GM12875 (cell line): ENCODE results near the gene FRG2B.
"Not testable (repeated sequence)": the region's sequence is repeated elsewhere in the genome, so short reads cannot be mapped to it uniquely, and the experiment has no call there.

Experiments used
- H3K4me3 ChIP-seq: one replicate; pipeline ENCODE4 v1.5.1; 2011; ENCODE audit warnings: low read depth, low read length, control low read depth
- CTCF ChIP-seq: IDR thresholded peaks from 2 replicates; pipeline ENCODE4 v1.5.1; 2011; ENCODE audit warnings: low read depth, mild to moderate bottlenecking, control low read depth, inconsistent platforms, low read length, moderate library complexity, borderline replicate concordance; ENCODE audit not compliant: insufficient read depth

The FRG2B gene

DNA sequence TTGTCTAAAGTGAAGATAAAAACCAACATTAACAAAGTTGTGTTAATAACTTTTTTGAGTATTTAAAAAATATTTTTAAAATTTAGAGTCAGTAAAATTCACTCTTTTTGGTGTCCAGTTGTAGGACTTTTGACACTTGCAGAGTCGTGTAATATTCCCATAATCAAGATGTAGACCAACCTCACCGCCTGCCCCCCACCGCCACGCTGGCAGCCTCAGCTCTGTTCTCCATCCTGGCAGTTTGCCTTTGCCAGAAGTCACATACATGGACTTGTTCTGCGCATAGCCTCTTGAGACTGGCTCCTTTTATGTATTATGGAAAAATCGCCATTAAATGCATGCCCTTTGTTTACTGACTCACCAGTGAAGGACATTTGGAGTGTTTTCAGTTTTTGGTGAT is 33.9 kb downstream of the FRG2B start:
- no peak overlapping the region for H3K4me3 ChIP-seq
- TF ChIP-seq CTCF, result no peak

GRCh38 chr10:133590970-133591359 is 35.6 kb downstream of the FRG2B start:
- TF ChIP-seq CTCF, result no peak
- H3K4me3 ChIP-seq, result no peak overlapping the region

DNA sequence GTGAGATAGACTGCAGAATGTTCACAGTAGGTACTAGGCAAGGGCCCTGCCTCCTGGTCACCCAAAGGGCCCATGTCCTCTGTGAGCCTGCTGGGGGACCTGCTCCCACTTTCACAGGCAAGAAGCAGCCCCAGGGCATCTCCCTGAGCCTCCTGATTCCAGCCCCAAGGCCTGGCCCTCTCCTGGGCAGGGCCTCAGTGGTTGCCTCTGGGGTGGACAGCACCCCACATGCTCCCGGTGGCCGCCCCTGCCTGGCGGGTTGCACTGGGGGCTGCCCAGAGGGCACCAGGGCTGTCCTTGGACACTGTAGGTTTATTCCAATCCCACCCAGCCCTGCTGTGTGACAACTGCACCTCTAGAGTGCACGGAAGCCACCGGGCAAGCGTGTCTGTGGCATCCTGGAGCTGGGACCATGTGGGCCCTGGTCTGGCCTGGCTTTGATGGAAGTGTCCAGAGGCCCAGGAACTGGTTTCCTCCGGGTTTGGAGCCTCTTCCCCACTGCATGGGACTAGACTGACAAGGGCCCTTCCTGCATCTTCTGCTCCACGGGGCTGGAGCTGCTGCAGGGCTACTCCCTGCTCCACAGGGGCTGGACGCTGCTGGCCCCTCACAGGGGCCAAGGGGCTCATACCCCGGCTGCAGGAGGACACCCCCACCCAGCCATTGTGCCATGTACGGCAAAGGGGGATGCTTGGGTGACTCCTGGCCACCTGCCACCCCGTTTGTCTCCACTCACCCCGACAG is 36.2 kb downstream of the FRG2B start:
- TF ChIP-seq CTCF, result no peak

DNA sequence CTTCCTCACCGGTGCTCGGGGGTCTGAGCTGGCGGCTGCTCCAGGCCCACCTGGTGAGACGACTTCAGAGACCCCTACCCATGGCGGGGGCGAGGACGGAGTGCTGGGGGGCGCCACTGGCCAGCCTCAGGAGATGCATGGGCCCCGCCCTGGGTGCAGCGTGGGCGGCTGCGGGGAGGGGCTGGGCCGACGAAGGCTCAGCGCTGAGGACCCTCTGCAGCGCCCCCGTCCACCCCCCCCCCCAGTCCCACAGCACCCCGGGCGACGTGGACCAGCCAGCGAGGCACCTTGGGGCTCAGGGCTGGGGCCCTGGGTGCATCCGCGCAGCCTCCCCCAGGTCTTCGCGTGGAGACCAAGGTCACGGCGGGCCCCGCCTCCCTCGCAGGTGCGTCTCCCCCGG is 49.6 kb downstream of the FRG2B start:
- not testable (repeated sequence) for H3K4me3 ChIP-seq

More for the DNA sequence above, 36.2 kb downstream of the FRG2B start:
- H3K4me3 ChIP-seq, result no peak overlapping the region
